Right lobe of liver (tissue), 6 donors: ENCODE measurements around the gene AMIGO1. TPM values are rescaled to one million over a fixed set of nuclear protein-coding genes. Genes with fewer than 3 reads are reported as not detected.

ENCODE experiments used
- ATAC-seq, 4 donors: fragments of 200-7000 bp; cut with Tn5 transposase; one replicate each; pipeline ENCODE4 v1.9.1; 2020; ENCODE audit warnings: mild to moderate bottlenecking in 4 of 4, moderate library complexity in 4 of 4
- DNase-seq, 3 donors: peaks; one replicate each; pipeline ENCODE4 v3.0.0-alpha.2; 2020
- H3K27ac ChIP-seq, 3 donors: fragments of 200-600 bp; one replicate each; pipeline ENCODE4 v1.8.0; 2022
- H3K27me3 ChIP-seq, 2 donors: fragments of 200-600 bp; one replicate each; pipeline ENCODE4 v1.8.0; 2022
- H3K36me3 ChIP-seq, 4 donors: fragments of 200-600 bp; sonication (generic) in 1 of 4; one replicate each; pipeline versions ENCODE4 v1.5.1 to v1.8.0; 2017 to 2022; ENCODE audit warnings: control low read depth in 1 of 4
- H3K4me1 ChIP-seq, 4 donors: fragments of 200-600 bp; sonication (generic) in 1 of 4; one replicate each; pipeline versions ENCODE4 v1.5.1 to v1.8.0; 2017 to 2022; ENCODE audit warnings: control low read depth in 1 of 4
- H3K4me3 ChIP-seq, 3 donors: fragments of 200-600 bp; one replicate each; pipeline ENCODE4 v1.8.0; 2022
- H3K9me3 ChIP-seq, 4 donors: fragments of 200-600 bp; sonication (generic) in 1 of 4; one replicate each; pipeline versions ENCODE4 v1.5.1 to v1.8.0; 2017 to 2022; ENCODE audit warnings: control low read depth in 1 of 4
- POLR2A ChIP-seq: fragments of 450-650 bp; IDR thresholded peaks from one replicate; pipeline ENCODE4 v1.6.1; 2017; ENCODE audit warnings: antibody characterized with exemption, mild to moderate bottlenecking
- WGBS: methylation state at CpG from one replicate; pipeline ENCODE4 v1.1.6; 2018; ENCODE audit warnings: low coverage, low lambda C conversion rate; ENCODE audit not compliant: insufficient coverage; ENCODE audit errors: missing lambda C conversion rate; 5-methylcytosine and 5-hydroxymethylcytosine counted together
- intact Hi-C, 2 donors: fragments of 100-400 bp; cut with DNase I; formaldehyde crosslinking; loops; one replicate each; pipeline versions ENCODE4 v1.11.2 to v1.14.1; 2022
- total RNA-seq, 6 experiments: library from RNA; depleted of rRNA in 2 of 6; stranded (reverse); fragments of >200 nt in 2 of 6; fragmentation: NEBNext Ultra II Directional in 3 of 6; extraction: Animal tissue kit (Norgen Biotek cat#: 25700) in 3 of 6; gene quantifications; one replicate each; pipeline versions ENCODE4 v1.1.0 to v1.2.4, GENCODE V29; 2016 to 2023
- TF ChIP-seq, protein P1 (sequence below), 4 donors: fragments of 200-600 bp in 3 of 4; fragments of 450-650 bp in 1 of 4; IDR thresholded peaks; one replicate each; pipeline versions ENCODE4 v1.5.1 to v1.8.0; 2016 to 2022; ENCODE audit warnings: antibody characterized with exemption in 4 of 4, mild to moderate bottlenecking in 2 of 4
- donor health status: DM: no; HTN: yes; CAD: no.
- donor health status: DM: no; HTN: no; CAD: no.
- donor health status: DM: no; HTN: no; CAD: no.
- donor health status: DM: no; HTN: yes; CAD: no.
- donor health status: DM: no; HTN: yes; CAD: no.

AMIGO1 gene
- total RNA-seq, 6 experiments from 2014 or later: 2.6 to 3.9 (median 3.2) TPM

DNA sequence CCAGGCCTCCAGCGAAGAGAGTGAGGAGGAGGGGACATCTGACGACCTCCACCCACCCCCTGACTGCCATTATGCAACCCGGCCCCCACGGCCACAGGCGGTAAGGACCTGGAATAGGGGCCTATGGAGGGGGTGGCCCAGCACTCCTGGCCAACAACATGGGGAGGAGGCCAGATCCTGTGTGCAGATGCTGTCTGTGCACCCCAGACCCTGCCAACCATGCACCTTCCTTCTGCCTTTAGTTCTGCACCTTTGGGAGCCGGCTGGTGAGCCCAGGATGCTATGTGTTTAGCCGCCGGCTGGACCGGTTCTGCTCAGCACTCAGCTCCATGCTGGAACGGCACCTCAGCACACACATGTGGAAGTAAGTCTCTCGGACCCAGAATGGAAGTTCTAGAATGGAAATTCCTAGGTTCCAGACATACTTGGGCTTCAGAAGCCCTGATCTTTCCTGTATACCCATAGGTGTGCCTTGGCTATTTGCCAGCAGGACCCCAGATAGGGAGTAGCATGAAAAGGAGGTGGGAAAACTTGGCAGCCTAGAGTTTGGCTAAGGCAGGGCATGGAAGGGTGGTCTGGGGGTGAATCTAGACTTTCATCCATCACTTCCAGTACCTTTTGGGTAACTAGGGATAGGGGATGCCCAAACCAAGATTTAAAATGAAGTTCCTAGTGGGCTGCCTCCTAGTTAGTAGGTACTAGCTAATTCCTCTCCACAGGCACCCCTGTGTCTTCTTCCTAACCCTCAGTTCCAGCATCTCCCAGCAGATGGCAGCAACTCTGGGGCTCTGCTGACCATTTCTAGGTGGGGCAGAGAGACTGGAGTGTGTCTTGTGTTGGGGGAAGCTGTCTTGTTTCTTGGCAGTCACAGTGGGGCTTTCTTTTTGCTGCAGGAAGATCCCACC is 19.2 kb downstream of the AMIGO1 start:
- Histone ChIP-seq H3K27me3 (no peaks in the 10 kb centered on the region), H3K4me1 (peaks cover 0 to 9% (median 2%) of the 10 kb centered on the region in 4 donors), H3K4me3 (no peak overlapping the region), H3K9me3 (no peaks in the 10 kb centered on the region), H3K27ac (no peak overlapping the region), H3K36me3 (no peaks in the 10 kb centered on the region)
- DNase-seq: peak in 2 of 3 donors; percentile 63 to 69
- TF ChIP-seq, protein P1, sequence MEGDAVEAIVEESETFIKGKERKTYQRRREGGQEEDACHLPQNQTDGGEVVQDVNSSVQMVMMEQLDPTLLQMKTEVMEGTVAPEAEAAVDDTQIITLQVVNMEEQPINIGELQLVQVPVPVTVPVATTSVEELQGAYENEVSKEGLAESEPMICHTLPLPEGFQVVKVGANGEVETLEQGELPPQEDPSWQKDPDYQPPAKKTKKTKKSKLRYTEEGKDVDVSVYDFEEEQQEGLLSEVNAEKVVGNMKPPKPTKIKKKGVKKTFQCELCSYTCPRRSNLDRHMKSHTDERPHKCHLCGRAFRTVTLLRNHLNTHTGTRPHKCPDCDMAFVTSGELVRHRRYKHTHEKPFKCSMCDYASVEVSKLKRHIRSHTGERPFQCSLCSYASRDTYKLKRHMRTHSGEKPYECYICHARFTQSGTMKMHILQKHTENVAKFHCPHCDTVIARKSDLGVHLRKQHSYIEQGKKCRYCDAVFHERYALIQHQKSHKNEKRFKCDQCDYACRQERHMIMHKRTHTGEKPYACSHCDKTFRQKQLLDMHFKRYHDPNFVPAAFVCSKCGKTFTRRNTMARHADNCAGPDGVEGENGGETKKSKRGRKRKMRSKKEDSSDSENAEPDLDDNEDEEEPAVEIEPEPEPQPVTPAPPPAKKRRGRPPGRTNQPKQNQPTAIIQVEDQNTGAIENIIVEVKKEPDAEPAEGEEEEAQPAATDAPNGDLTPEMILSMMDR (IDR thresholded peaks at IDR 0.05): peak; percentile 71 to 86 (median 80)
- TF ChIP-seq POLR2A: no peak
- peak; percentile 59 to 63 (median 60) for ATAC-seq
- no CpG with 5 or more reads among the region's 11 CpGs for WGBS
- intact Hi-C loops: loop anchor here in 1 of 2 donors (2.0 kb wide), 1 partner anchor 41 kb away; no protein-coding TSS in a partner anchor

DNA sequence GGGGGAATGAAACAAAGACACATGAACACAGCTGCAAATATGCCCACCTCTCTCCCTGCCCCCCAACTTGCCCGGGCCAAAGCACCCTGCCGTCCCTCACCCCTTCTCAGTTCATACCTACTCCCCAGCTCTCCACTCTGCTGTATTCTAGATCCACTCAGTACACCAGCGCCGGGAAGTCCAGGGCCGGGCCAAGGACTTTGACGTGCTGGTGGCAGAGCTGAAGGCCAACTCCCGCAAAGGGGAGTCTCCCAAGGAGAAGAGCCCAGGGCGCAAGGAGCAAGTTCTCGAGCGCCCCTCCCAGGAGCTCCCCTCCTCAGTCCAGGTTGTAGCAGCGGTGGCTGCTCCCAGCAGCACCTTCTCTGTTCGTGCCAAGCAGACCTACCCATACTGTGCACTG is 20.8 kb downstream of the AMIGO1 start:
- no peak for DNase-seq
- Histone ChIP-seq H3K4me1 (peaks cover 0 to 5% (median 0%) of the 10 kb centered on the region in 4 donors), H3K27me3 (no peaks in the 10 kb centered on the region), H3K9me3 (no peaks in the 10 kb centered on the region), H3K36me3 (no peaks in the 10 kb centered on the region), H3K27ac (no peak overlapping the region), H3K4me3 (no peak overlapping the region)
- 87% methylated on average over 3 of the region's 12 CpGs for WGBS
- ATAC-seq: no peak
- intact Hi-C loops: loop anchor here in 1 of 2 donors (5.0 kb wide), 1 partner anchor 149 kb away; no protein-coding TSS in a partner anchor
- TF ChIP-seq, protein P1 (IDR thresholded peaks at IDR 0.05): no peak
- TF ChIP-seq POLR2A: no peak

DNA sequence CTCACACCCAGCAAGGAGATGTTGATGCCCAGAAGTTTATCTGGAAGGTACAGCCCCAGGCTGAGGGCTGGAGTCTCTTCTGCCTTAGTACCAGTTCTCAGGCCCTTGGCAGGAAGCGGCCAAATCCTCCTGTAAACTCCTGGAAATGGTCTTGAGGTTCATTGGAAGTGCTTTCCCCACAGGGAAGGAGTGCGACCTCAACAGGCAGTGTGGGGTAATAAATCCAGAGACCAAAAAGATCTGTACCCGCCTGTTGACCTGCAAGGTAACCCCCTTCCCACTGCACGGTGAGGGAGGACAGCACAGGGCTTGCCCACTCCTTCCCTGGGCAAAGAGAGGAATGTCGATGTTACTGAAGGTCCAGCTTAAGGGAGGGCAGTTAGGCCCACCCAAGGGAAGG is 21.3 kb downstream of the AMIGO1 start:
- no peak for ATAC-seq
- Histone ChIP-seq H3K4me3 (no peak overlapping the region), H3K4me1 (peaks cover 0 to 3% (median 0%) of the 10 kb centered on the region in 4 donors), H3K9me3 (no peaks in the 10 kb centered on the region), H3K36me3 (no peaks in the 10 kb centered on the region), H3K27me3 (no peaks in the 10 kb centered on the region), H3K27ac (no peak overlapping the region)
- DNase-seq: no peak
- no peak for TF ChIP-seq POLR2A
- TF ChIP-seq, protein P1 (IDR thresholded peaks at IDR 0.05): no peak
- WGBS: 77% methylated on average over 2 of the region's 5 CpGs
- intact Hi-C loops: loop anchor here in 1 of 2 donors (5.0 kb wide), 1 partner anchor 149 kb away; no protein-coding TSS in a partner anchor

DNA sequence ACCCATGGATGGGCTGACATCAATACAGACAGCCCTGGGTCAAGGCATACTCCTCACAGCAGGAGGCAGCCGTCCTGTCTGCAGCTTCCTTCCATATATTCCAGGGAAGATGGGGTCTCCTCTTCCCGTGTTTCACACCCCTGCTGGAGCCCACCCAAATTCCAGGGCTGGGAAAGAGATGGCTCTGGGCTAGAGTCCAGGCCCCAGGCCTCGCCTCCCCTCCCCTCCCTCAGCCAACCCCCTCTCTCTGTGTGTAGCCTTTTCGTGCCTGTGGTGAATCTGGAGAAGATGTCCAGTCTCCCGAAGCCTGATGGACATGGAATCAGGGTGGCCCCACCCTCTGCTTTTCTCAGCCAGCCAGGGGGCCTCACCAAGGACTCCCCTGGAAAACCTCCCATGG is 22.3 kb downstream of the AMIGO1 start:
- TF ChIP-seq POLR2A: no peak
- TF ChIP-seq, protein P1 (IDR thresholded peaks at IDR 0.05): no peak
- intact Hi-C loops: loop anchor here in 1 of 2 donors (5.0 kb wide), 1 partner anchor 150 kb away; no protein-coding TSS in a partner anchor
- Histone ChIP-seq H3K4me3 (no peak overlapping the region), H3K36me3 (no peaks in the 10 kb centered on the region), H3K9me3 (no peaks in the 10 kb centered on the region), H3K27ac (no peak overlapping the region), H3K27me3 (no peaks in the 10 kb centered on the region), H3K4me1 (peaks cover 0 to 3% (median 0%) of the 10 kb centered on the region in 4 donors)
- no peak for DNase-seq
- WGBS: 51% methylated on average over 2 of the region's 5 CpGs
- ATAC-seq: no peak
